OCI-LY3 (cell line): ENCODE data around the gene SLC16A5.
"Not testable (repeated sequence)": the region's sequence is repeated elsewhere in the genome, so short reads cannot be mapped to it uniquely, and the experiment has no call there.

ENCODE experiments used
- H2AFZ ChIP-seq: fragments of 200-600, 300-600 bp; shearing (Covaris generic); 2 replicates; pipeline ENCODE4 v1.6.0; 2014; ENCODE audit warnings: antibody characterized with exemption, low read depth, low read length
- H3K27ac ChIP-seq: fragments of 200-600, 300-600 bp; sonication (generic); 2 replicates; pipeline ENCODE4 v1.5.1; 2014; ENCODE audit warnings: mild to moderate bottlenecking, low read length, moderate library complexity, mixed read lengths
- H3K27me3 ChIP-seq: fragments of 200-600, 300-600 bp; sonication (generic); 2 replicates; pipeline ENCODE4 v1.6.1; 2014; ENCODE audit warnings: low read depth, low read length, mixed read lengths
- H3K36me3 ChIP-seq: fragments of 200-600, 300-600 bp; sonication (generic); replicated peaks from 2 replicates; pipeline ENCODE3; 2014; ENCODE audit warnings: low read depth, low read length, mixed read lengths
- H3K4me1 ChIP-seq: fragments of 300-600, 200-600 bp; sonication (generic); 2 replicates; pipeline ENCODE4 v1.6.1; 2014; ENCODE audit warnings: low read length, mixed read lengths
- H3K4me2 ChIP-seq: fragments of 200-600, 300-600 bp; sonication (generic); 2 replicates; pipeline ENCODE4 v1.6.1; 2014; ENCODE audit warnings: low read length, mixed read lengths
- H3K4me3 ChIP-seq: fragments of 300-600, 200-600 bp; sonication (generic); 2 replicates; pipeline ENCODE4 v1.5.1; 2014; ENCODE audit warnings: antibody characterized with exemption, mild to moderate bottlenecking, low read length, moderate library complexity
- H3K79me2 ChIP-seq: fragments of 300-600, 200-600 bp; shearing (Covaris generic); 2 replicates; pipeline ENCODE4 v1.6.1; 2014; ENCODE audit warnings: mild to moderate bottlenecking, low read length, mixed read lengths
- H3K9ac ChIP-seq: fragments of 300-600, 200-600 bp; shearing (Covaris generic); 2 replicates; pipeline ENCODE4 v1.6.0; 2014; ENCODE audit warnings: mild to moderate bottlenecking, low read length, moderate library complexity
- H3K9me3 ChIP-seq: fragments of 200-600, 300-600 bp; shearing (Covaris generic); 2 replicates; pipeline ENCODE4 v1.6.1; 2014; ENCODE audit warnings: low read length, mixed read lengths; ENCODE audit not compliant: insufficient read depth
- H4K20me1 ChIP-seq: fragments of 200-600, 300-600 bp; sonication (generic); 2 replicates; pipeline ENCODE4 v1.6.1; 2016; ENCODE audit warnings: low read length, mixed read lengths; ENCODE audit not compliant: insufficient read depth
- EZH2phosphoT487 ChIP-seq: fragments of 200-600 bp; shearing (Covaris generic); IDR thresholded peaks from 2 replicates; pipeline ENCODE4 v1.6.1; 2018; ENCODE audit warnings: antibody characterized with exemption, mixed run types, low read depth
- TF ChIP-seq, protein P1 (sequence below): fragments of 200-600, 300-600 bp; sonication (generic); IDR thresholded peaks from 2 replicates; pipeline ENCODE4 v1.5.1; 2014; ENCODE audit warnings: antibody characterized with exemption, low read length, low read depth

The SLC16A5 gene

GRCh38 chr17:75132018-75133000, 44.6 kb downstream of the SLC16A5 start:
- Histone ChIP-seq H3K36me3 (peaks cover 22% of the 10 kb centered on the region), H3K27ac (peak overlapping the region; percentile 72), H3K79me2 (peaks cover 16% of the 10 kb centered on the region), H2AFZ (peak overlapping the region; percentile 72; the same call in 1 of the 2 replicates), H3K4me1 (peaks cover 11% of the 10 kb centered on the region), H3K9ac (peak overlapping the region; percentile 97), H3K4me2 (peak overlapping the region; percentile 78), H3K4me3 (peak overlapping the region; percentile 95)
- not testable (repeated sequence) for H3K9me3 ChIP-seq, H4K20me1 ChIP-seq, H3K27me3 ChIP-seq

- H2AFZ ChIP-seq, result no peak overlapping the region
- H3K9me3 ChIP-seq, result no peaks in the 10 kb centered on the region
- H3K27ac ChIP-seq, result no peak overlapping the region
- peaks cover 22% of the 10 kb centered on the region for H3K36me3 ChIP-seq
- H3K9ac ChIP-seq, result no peak overlapping the region
- H4K20me1 ChIP-seq, result peaks cover 5% of the 10 kb centered on the region
- peaks cover 11% of the 10 kb centered on the region for H3K4me1 ChIP-seq
- no peak overlapping the region for H3K4me2 ChIP-seq
- peaks cover 16% of the 10 kb centered on the region for H3K79me2 ChIP-seq
- H3K4me3 ChIP-seq, result no peak overlapping the region
- H3K27me3 ChIP-seq, result no peaks in the 10 kb centered on the region
- TF ChIP-seq EZH2phosphoT487, result no peak
- TF ChIP-seq, protein P1, sequence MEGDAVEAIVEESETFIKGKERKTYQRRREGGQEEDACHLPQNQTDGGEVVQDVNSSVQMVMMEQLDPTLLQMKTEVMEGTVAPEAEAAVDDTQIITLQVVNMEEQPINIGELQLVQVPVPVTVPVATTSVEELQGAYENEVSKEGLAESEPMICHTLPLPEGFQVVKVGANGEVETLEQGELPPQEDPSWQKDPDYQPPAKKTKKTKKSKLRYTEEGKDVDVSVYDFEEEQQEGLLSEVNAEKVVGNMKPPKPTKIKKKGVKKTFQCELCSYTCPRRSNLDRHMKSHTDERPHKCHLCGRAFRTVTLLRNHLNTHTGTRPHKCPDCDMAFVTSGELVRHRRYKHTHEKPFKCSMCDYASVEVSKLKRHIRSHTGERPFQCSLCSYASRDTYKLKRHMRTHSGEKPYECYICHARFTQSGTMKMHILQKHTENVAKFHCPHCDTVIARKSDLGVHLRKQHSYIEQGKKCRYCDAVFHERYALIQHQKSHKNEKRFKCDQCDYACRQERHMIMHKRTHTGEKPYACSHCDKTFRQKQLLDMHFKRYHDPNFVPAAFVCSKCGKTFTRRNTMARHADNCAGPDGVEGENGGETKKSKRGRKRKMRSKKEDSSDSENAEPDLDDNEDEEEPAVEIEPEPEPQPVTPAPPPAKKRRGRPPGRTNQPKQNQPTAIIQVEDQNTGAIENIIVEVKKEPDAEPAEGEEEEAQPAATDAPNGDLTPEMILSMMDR, result no peak
Observed at GRCh38 chr17:75133001-75133400, 45.2 kb downstream of the SLC16A5 start.

GRCh38 chr17:75133607-75134347, 46.0 kb downstream of the SLC16A5 start:
- not testable (repeated sequence) for H3K9ac ChIP-seq, H3K4me2 ChIP-seq, H4K20me1 ChIP-seq, H3K27ac ChIP-seq, H3K27me3 ChIP-seq, H3K9me3 ChIP-seq, H3K4me3 ChIP-seq, H2AFZ ChIP-seq
- Histone ChIP-seq H3K4me1 (peaks cover 11% of the 10 kb centered on the region), H3K79me2 (peaks cover 16% of the 10 kb centered on the region), H3K36me3 (peaks cover 24% of the 10 kb centered on the region)

- peaks cover 9% of the 10 kb centered on the region for H3K79me2 ChIP-seq
- H4K20me1 ChIP-seq, result peaks cover 2% of the 10 kb centered on the region
- peaks cover 17% of the 10 kb centered on the region for H3K36me3 ChIP-seq
- no peak overlapping the region for H3K4me2 ChIP-seq
- no peak overlapping the region for H3K9ac ChIP-seq
- H3K4me3 ChIP-seq, result no peak overlapping the region
- no peak overlapping the region for H2AFZ ChIP-seq
- H3K4me1 ChIP-seq, result peaks cover 6% of the 10 kb centered on the region
- TF ChIP-seq EZH2phosphoT487, result no peak
- TF ChIP-seq, protein P1, result no peak
- H3K9me3 ChIP-seq, result no peaks in the 10 kb centered on the region
- H3K27me3 ChIP-seq, result no peaks in the 10 kb centered on the region
- no peak overlapping the region for H3K27ac ChIP-seq
Observed at GRCh38 chr17:75135452-75135851, 47.7 kb downstream of the SLC16A5 start.
